Stimulated activated CD4-positive, alpha-beta T cell treated with anti-CD3 and anti-CD28 coated beads, Interleukin-4, amount 100 ng/mL, for 1 hour (primary cell): ENCODE measurements around the gene KCNE4.

Experiments
- DNase-seq: peaks from one replicate; pipeline ENCODE4 v3.0.0-alpha.2; 2020

The KCNE4 gene

DNA sequence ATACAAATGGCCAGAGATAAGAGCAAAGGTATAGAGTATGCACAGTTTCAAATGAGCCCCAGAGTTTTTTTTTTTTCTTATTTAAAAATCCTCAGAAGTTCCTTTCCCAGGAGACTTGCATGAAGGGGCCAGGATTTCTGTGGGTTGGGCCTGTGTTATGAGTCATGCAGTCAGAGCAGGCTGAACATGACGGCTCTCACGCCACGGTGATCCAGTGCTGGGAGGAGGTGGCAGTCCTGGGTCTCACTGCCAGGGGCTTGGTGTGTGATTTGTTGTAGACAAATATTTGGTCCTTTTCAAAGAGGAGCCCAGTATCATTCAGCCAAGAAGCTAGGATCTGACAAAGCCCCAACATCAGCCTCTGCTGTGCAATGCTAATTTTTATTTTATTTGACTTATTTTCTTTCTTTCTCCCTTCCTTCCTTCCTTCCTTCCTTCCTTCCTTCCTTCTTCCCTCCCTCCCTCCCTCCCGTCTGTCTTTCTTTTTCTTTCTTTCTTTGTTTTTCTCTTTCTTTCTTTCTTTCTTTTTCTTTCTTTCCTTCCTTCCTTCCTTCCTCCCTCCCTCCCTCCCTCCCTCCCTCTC lies 10.4 kb upstream of the KCNE4 start:
- DNase-seq, result no peak

DNA sequence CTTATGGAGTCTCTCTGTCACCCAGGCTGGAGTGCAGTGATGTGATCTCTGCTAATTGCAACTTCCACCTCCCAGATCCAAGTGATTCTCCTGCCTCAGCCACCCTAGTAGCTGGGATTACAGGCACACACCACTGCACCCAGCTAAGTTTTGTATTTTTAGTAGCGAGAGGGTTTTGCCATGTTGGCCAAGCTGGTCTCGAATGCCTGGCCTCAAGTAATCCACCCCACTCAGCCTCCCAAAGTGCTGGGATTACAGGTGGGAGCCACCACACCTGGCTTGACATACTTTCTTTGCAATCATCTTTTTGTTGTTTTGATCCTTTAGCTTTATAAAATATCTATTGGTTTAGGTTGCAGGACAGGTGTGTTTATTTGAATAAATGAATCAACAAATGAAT lies 9.7 kb upstream of the KCNE4 start:
- no peak for DNase-seq

DNA sequence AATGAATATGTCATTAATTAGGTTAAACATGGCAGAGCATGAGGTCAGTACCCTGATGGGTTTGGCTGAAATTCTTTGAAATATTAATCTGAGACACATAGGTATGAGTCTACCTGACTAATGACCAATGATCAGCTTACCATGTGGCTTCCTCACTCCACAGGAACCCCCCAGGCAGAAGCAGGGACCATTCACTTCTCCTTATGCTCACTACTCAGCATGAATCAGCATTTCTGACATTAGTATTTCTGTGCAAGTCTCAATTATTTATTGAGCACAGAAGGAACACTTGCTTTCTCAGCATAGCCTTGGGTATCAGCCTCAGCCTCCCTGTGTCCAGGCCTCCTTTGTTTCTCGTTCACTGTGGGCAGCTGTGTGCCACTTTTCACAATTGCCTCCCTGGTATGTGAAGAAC lies 9.3 kb upstream of the KCNE4 start:
- no peak for DNase-seq

DNA sequence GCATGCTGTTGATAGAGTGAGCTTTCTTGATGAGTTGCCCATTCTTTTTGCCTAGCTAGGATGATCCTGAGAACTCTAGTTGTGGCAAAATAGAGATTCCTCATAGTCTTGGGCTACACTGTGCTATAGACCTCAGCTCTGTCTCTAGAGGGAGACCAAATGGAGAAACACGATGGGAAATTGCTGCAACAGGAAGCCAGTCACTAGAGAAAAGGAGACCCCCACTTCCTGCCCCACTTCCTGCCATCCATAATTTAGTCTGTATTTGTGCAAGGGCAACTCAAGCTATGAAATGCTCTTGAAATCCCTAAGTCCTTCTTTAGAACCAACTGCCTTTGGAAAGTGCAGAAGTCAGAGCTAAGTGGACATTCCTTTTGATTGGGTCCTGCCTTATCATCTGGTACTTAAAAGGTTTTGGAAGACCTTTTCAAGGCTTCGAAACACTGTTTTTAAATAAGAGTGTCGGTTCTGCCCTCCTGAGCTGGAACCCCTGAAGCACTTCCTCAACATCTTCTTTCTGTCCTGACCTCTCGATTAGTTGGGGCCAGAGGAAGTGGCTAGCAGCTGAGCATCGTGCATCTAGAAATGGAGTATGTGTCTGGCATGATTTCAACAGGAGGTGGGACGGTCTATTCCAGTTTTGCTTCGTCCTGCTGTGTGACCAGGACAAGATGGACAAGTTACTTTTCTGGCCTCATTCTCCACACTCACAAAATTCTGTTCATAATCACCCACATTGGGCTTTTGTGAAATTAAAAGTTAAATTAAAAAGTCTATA lies 8.6 kb upstream of the KCNE4 start:
- no peak for DNase-seq

DNA sequence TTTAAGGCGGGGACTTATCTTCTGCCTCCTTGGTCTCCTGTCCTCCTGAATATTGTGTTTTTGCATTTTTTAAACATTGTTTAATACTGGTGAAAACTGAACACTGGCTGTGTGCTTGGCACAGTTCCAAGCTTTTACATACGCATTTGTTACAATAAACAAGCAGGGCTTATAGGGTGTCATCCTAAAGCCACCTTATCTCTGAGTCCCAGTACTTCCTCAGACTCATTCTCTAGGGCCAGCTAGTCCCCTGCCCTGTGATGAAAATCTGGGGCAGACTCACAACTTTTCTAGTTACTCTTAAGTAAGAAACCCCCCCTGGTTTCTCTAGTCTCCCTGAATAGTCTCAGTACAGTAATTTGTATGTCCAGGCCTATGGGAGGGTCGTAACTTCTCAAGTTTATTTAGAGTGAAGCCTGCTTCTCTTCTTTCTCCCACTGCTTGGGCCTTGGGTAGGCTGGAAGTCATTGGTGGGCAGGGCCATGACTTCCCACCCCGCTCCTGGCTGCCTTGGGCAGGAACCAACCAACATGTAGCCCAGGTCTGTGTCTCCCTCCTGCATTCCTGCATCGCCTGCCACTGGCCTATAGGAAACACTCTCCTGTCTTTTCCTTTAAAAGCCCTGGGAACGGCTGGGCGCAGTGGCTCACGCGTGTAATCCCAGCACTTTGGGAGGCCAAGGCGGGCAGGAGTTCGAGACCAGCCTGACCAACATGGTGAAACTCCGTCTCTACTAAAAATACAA lies 7.7 kb upstream of the KCNE4 start:
- no peak for DNase-seq

DNA sequence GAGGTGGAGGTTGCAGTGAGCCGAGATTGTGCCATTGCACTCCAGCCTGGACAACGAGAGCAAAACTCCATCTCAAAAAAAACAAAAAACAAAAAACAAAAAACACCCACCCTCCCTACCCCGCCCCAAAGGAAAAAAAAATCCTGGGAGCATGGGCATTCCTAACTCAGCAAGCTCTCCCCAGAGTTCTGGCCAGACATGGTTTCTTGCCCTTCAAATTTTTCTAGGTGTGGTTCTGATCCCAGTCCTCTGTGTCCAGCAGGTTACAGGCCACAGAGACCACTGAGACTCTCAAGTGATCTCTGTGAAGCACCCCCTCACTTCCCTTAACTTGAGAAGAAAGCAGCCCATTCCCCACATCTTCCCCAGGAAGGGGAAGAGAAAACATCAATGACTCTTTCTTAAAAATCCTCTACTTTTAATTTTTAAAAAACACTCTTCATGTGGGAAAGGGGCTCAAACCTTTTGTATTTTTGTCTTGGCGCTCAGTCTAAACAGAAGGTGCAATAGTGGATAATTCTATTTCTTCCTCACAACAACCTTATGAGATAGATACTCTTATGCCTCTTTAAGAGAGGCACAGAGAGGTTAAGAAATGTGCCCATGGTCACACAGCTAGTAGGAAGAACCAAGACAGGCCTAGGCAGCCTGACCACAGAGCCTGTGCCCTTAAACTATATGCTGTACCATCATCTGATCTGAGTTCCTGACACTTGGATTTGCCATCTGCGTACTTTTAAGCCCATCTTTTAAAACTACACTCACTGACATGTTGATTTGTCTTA lies 6.9 kb upstream of the KCNE4 start:
- no peak for DNase-seq

DNA sequence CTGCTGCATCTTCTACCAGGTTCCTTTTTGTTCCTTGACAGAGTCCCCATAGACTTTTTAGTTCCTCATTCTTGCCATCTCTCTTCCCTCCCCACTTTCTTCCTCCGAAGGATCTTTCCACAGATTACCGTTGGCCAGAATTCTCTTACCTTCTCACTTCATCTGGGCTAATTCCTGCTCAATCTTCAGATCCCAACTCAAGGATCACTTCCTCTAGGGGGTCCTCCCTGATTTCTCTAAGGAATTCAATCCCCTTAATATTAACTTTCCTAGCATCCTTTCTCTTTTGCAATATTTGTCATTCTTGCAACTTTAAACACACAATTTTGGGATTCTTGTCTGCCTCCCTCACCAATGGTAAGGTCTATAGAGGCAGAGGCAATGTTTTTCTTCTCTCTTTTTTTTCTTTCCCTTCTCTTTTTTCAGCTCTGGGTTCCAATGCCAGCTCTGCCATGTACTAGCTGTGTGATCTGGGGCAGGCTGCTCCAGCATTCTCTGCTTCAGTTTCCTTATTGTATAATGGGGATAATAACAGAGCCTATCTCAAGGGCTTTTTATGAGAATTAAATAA lies 5.4 kb upstream of the KCNE4 start:
- DNase-seq, result no peak

DNA sequence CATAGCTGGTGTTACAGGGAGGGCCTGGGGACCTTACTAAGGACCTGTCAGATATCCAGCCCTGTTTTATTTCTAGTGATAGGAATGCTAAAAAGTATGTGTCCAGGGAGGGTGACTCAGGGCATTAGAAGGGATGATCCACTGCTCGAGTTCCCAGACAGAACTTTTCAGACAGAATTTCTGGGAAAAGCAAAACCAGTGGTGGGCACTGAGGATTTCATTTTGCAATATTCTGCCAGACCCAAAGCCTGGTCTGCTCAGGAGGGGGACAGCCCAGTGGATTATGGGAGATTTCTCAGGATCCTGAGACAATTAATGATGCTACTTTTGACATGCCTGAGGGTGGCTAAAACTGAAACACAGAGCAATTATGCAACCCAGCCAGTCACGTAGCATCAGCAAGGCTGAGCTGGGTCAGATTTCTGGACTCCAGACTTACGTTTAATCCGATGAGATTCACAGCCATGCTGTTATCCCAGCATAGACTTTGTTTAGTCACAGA lies 4.7 kb upstream of the KCNE4 start:
- DNase-seq, result no peak

DNA sequence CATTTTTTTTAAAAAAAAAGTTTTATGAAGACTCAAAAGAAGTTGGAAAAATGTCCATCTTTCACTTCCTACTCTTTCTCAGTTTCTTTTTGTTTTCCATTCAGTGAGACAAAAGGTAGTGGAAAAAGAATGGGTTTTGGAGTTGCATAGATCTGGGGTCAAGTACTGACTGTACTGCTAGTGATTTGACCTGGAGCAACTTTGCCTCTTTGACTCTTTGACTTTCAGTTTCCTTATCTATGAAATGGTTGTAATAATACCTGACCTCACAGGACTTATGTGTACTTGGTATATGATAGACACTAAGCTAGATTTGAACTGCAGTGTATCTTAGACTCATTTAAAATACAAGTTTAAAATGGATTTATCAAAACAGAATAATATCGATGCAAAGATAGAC lies 3.5 kb upstream of the KCNE4 start:
- no peak for DNase-seq

DNA sequence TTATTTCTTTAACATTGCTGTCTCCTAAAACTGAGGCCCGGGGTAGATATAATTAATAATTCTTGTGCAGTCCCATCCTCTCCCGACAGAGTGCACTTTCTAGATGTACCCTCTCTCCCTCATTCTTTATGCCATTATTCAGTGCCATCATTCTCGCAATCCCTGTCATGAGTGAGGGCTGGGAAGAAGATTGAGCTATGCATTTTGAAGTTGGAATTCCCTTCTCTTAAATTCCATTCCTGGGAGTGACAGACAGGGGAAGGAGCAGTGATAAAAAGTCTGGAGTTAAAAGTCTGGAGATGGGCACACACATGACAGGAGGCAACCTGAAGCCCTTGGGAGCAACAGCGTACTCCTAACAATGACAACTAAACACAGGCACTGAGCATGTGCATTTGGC lies 2.6 kb upstream of the KCNE4 start:
- no peak for DNase-seq

DNA sequence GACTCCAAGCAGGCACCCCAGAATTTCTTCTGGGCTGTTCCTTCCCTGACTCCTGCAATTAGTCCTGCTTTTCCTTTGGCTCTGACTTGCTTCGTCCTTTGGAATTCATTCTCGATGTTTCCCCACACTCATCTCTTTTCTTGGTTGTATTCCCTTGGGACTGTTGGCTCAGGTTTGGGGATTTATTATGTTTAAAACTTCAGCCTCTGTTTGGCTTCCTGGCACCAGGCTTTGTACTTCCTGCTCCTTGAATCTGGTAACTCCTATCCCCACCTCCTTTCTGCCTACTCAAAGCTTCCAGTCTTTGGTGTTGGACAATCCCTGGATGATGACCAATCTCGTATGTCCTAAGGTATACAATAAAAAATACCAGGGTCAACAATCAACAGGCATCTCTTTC lies 1.8 kb upstream of the KCNE4 start:
- DNase-seq, result no peak

DNA sequence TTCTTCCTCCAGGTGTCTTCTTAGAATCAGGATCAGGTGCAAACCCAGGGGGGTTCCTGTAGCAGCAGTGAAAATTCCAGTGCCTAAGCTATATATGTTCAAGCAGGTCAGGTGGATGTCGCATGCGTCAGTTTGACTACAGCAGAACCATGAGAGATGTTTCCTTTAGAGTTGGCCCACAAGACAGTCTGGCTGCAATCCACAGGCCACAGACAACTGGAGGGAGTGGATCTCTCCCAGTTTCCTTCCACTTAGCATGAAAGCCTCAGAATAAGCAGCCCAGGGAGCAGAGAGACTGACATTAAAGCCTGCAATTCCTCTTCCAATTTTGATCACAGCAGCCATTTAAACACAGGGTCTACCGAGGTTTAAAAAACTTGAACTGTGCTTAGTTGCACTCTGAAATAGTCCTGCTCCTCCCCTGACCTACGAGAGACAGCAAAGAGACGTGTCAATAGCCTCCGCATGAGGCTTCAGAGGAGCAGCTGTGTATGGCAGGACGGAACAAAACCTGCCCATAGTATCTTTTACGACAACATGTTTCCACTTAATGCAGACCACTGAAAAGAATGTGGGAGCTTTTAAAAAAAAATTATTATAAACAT lies 988 bp upstream of the KCNE4 start:
- DNase-seq, result no peak

DNA sequence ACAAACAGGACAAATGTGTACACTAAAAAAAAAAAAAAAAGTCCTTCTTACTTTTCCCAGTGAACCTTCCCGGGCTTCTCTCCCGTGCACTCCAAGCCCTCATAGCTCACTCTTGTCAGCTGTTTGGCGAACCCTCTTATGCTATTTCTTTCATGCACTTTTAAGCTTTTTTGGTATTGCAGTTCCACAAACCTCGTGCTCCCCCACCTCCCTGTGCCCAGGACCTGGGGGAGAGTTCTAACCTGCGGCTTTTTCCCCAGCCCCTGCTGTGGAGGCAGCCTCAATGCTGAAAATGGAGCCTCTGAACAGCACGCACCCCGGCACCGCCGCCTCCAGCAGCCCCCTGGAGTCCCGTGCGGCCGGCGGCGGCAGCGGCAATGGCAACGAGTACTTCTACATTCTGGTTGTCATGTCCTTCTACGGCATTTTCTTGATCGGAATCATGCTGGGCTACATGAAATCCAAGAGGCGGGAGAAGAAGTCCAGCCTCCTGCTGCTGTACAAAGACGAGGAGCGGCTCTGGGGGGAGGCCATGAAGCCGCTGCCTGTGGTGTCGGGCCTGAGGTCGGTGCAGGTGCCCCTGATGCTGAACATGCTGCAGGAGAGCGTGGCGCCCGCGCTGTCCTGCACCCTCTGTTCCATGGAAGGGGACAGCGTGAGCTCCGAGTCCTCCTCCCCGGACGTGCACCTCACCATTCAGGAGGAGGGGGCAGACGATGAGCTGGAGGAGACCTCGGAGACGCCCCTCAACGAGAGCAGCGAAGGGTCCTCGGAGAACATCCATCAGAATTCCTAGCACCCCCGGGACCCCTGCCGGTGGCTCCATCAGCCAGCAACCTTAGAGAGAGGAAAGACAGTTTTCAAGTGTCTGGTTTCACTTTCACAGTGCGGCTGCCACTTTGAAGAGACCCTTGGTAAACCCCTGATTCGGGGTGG lies 826 bp downstream of the KCNE4 start:
- no peak for DNase-seq

DNA sequence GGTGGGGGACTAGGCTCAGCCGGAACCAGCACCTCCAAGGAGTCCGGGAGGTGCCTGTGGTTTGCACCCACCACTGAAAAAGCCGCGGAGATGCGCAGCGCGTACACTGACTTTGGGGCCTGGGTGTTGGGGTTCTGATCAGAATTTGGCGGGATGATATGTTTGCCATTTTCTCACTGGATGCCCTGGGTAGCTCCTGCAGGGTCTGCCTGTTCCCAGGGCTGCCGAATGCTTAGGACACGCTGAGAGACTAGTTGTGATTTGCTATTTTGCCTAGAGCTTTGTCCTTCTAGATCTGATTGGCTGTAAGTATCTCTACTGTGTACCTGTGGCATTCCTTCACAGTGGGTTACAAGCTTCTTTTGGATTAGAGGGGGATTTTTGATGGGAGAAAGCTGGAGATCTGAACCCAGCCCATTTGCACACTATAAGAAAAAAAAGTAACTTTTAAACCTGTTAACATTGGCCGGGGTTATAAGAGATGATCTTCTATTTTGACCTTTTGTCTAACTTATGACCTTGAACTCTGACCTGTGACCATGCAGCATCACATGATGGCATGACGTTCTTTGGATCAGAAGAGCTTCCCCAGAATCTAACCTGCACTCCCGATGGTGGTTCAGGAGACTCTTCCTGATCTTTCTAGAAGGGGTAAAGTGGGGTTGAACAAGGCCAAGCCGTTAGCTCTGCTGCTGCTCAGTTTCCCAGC lies 1.6 kb downstream of the KCNE4 start:
- DNase-seq, result no peak

DNA sequence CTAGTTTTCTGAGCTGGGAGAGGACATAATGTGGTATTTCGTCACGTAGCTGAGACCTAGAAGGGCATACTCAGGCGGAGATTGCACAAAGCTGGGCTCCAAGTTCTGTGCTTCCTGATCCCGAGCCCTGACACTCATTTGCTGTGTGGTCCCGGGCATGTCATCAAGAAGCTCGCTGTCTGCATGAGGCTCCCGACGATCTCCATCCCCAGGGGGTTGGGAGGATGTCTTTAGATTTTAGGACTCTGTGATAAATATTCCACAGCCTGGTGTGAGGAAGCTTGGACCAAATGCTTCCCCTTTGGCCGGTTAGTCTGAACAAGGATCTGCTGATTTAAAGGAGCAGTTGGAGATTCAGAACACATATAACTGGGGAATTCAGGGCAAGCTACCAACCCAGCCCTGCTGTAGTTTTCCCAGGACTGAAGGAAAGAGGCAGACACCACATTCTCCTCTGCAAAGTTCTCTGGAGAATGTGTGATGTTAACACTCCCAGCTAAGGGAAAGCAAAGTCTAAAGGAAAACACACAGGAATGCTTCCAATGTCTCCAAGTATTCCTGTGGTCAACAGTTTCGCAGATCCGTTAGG lies 2.3 kb downstream of the KCNE4 start:
- DNase-seq, result no peak

DNA sequence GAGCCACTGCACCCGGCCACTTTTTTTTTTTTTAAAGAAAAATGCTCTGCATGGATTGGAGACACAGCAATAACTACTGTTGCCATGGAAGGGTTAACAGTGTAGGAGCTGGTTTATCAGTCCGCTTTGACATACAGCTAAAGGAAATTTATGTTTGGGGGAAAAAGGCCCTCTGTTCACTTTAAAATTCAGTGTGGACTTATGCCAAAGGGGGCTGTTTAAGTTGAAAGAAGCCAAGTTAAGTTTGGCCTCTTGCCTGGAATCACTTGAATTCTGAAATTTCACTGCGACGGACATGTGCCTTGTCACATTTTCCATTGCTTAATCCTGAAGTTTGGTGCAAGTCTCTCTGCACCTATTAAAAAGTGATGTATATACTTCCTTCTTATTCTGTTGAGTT lies 3.1 kb downstream of the KCNE4 start:
- no peak for DNase-seq

DNA sequence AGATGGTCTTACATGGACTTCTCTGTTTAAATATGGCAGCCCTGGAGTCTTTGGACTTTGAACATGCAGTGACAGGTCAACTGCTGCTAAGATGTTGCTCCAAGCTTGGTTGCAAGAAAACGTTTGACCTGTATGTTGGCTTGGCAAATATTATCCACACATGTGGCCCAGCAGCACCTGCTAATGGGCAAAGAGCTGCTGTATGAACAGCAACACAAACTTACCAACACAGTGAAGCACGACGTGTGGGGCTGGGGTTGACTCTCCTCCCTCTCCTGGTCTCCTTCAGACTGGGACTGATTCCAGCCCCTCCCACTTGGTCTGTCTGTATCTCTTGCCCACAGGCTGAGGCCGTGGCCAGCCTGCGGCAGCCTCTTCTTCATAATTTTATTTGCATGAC lies 3.8 kb downstream of the KCNE4 start:
- DNase-seq, result no peak

DNA sequence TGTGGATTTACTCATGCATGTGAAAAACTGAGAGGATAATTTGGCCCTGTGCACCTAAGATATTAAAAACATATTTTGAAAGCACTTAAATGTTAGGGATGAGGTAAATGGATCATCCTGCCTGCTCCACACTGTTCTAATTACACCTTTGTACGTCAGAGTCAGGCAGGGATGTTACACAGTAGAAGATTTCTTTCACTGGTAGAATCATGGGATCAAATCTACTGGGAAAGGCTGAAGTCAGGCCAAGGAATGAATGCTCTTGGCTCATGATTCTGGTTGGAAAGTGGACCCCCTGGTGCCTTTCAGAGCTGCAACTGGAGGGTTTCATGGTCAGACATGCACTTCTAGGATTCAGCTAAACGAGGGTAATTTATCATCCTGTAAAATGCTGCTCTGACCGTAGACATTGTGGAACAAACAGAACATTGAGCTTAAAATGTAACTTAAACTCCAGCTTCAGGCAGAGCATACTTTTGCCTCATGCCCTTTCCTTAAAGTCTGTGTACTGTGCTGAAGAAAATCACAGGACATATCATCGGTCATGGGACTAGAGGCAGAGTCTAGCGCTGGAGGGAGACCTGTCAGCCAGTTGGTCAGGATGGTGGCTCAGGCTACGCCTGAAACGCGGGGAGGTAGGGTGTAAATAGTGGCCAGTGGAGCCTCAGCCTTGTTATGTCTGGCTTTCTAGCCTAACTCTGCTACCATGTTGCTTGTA lies 4.9 kb downstream of the KCNE4 start:
- DNase-seq, result no peak

DNA sequence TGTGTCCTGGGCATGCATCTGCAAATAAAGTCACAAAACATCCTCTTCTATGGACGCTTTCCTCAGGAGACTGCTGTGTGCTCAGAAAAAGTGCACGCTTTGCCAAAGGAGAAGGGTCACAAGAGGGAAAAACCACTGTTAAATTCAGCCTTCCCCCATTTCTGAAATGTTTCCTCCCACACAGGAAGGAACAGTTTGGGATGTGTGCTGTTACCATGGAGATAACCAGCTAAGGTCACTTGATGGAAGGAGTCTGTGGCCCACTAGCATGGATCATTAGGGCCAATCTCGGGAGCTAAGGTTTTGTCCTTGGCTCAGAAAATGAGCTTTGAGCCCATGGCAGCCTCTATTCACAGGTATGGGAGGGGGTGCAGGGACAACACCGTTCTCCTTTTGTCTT lies 5.6 kb downstream of the KCNE4 start:
- no peak for DNase-seq
